Measurements from ENCODE around the gene IRAK2.
"Not testable (repeated sequence)": the region's sequence is repeated elsewhere in the genome, so short reads cannot be mapped to it uniquely, and the experiment has no call there.

IRAK2 gene

GRCh38 chr3:10162185-10162584 is 2.5 kb upstream of the IRAK2 start:
- DNase-seq, result no peak

GRCh38 chr3:10164201-10164545 is 546 bp upstream of the IRAK2 start:
- not testable (repeated sequence) for DNase-seq

GRCh38 chr3:10166213-10166604 is 1.5 kb downstream of the IRAK2 start:
- DNase-seq, result no peak

- DNase-seq, result no peak
Measured at GRCh38 chr3:10169000-10169496, 4.3 kb downstream of the IRAK2 start.

GRCh38 chr3:10170915-10171478 is 6.3 kb downstream of the IRAK2 start:
- no peak for DNase-seq

- no peak for DNase-seq
Measured at GRCh38 chr3:10173095-10173925, 8.6 kb downstream of the IRAK2 start.

GRCh38 chr3:10173926-10174435 is 9.3 kb downstream of the IRAK2 start:
- no peak for DNase-seq

GRCh38 chr3:10175334-10175733 is 10.6 kb downstream of the IRAK2 start:
- not testable (repeated sequence) for DNase-seq

- DNase-seq, result not testable (repeated sequence)
Measured at GRCh38 chr3:10176150-10176549, 11.4 kb downstream of the IRAK2 start.

- DNase-seq, result no peak
Measured at GRCh38 chr3:10177737-10178136, 13.0 kb downstream of the IRAK2 start.

- no peak for DNase-seq
Measured at GRCh38 chr3:10178892-10179291, 14.2 kb downstream of the IRAK2 start.

GRCh38 chr3:10180289-10180688 is 15.6 kb downstream of the IRAK2 start:
- no peak for DNase-seq

GRCh38 chr3:10180738-10181295 is 16.1 kb downstream of the IRAK2 start:
- DNase-seq, result no peak

- no peak for DNase-seq
Measured at GRCh38 chr3:10182950-10183349, 18.2 kb downstream of the IRAK2 start.

GRCh38 chr3:10184250-10184649 is 19.5 kb downstream of the IRAK2 start:
- no peak for DNase-seq

GRCh38 chr3:10185804-10186762 is 21.4 kb downstream of the IRAK2 start:
- no peak for DNase-seq

GRCh38 chr3:10187290-10187876 is 22.7 kb downstream of the IRAK2 start:
- DNase-seq, result no peak

GRCh38 chr3:10187944-10188343 is 23.2 kb downstream of the IRAK2 start:
- DNase-seq, result no peak

- no peak for DNase-seq
Measured at GRCh38 chr3:10188804-10189556, 24.3 kb downstream of the IRAK2 start.

- no peak for DNase-seq
Measured at GRCh38 chr3:10189557-10190354, 25.0 kb downstream of the IRAK2 start.

All from NCI-H1436 (cell line).